22Rv1 (cell line): ENCODE data around the gene SNAP23.

Experiments used
- H3K27ac ChIP-seq: fragments of 450-650 bp; 2 replicates; pipeline ENCODE4 v1.5.1; 2017
- ZFX ChIP-seq: fragments of 450-650 bp; IDR thresholded peaks from 2 replicates; pipeline ENCODE4 v1.6.1; 2017; ENCODE audit warnings: antibody characterized with exemption, borderline replicate concordance
- TF ChIP-seq, protein P1 (sequence below): fragments of 450-650 bp; IDR thresholded peaks from 2 replicates; pipeline ENCODE4 v1.5.1; 2017; ENCODE audit warnings: mild to moderate bottlenecking

Gene SNAP23

DNA sequence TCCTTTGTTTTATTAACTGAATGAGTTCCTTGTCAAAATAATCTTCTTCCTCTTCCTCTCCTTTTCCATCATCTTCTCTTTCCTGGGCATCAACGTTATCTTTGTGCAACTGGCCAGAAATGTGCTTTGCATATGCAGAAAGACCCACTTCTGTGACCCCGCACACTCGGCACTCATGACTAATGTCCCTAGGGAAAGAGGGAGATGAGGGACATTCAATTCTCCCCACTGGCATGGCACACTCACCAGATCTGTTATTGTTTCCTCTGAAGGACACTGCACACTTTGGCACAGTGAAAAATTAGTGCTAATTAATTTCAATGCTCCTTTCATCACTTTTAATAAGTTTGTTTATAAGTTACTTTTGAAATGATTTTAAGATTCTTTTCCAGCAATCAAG, 38.5 kb upstream of the SNAP23 start:
- TF ChIP-seq ZFX, result no peak
- TF ChIP-seq, protein P1, sequence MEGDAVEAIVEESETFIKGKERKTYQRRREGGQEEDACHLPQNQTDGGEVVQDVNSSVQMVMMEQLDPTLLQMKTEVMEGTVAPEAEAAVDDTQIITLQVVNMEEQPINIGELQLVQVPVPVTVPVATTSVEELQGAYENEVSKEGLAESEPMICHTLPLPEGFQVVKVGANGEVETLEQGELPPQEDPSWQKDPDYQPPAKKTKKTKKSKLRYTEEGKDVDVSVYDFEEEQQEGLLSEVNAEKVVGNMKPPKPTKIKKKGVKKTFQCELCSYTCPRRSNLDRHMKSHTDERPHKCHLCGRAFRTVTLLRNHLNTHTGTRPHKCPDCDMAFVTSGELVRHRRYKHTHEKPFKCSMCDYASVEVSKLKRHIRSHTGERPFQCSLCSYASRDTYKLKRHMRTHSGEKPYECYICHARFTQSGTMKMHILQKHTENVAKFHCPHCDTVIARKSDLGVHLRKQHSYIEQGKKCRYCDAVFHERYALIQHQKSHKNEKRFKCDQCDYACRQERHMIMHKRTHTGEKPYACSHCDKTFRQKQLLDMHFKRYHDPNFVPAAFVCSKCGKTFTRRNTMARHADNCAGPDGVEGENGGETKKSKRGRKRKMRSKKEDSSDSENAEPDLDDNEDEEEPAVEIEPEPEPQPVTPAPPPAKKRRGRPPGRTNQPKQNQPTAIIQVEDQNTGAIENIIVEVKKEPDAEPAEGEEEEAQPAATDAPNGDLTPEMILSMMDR, result no peak
- no peak overlapping the region for H3K27ac ChIP-seq

DNA sequence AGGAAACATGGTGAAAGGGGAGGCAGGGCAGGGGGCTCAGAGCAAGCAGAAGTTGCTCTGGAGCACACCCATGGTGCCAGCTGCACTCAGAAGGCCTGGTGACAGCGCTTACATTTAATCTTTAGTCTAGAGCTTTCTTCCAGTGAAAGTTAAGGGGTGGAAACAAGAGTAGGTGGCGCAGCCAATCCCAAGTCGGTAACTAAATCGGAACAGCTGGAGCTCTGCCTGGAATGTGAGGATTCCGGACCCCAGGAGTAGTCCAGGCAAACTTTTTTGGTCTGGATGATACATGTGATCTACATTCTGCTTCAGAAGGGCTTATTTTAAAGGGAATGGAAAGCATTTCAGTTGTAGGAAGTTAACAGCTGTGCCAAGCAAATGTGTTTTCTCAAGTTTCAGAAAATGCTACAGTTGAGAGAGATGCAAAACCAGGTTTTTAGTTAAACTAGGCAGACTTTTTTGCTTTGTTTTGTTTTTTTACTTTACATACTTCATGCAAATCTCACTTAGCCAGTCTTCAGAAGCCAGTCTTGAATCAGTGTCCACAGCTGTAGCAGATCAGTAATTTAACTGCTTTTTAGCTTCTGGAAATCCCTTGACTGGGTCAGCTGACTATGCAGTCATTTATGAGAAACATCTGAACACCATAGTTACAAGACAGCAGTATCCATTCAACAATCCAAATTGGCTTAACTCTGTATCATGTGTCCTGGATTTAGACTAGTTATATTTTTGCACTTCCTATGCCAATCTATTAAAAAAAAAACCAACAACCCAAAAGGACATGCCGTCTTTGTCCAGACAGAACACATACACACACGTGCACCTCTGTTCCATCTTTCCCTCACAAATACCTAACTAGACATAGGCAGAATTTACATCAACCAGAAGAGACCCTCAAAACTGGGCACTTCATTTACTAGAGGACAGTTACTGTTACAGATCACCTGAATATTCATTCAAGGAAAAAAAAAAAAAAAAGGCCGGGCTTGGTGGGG, 37.7 kb upstream of the SNAP23 start:
- H3K27ac ChIP-seq, result no peak overlapping the region
- TF ChIP-seq ZFX, result no peak

DNA sequence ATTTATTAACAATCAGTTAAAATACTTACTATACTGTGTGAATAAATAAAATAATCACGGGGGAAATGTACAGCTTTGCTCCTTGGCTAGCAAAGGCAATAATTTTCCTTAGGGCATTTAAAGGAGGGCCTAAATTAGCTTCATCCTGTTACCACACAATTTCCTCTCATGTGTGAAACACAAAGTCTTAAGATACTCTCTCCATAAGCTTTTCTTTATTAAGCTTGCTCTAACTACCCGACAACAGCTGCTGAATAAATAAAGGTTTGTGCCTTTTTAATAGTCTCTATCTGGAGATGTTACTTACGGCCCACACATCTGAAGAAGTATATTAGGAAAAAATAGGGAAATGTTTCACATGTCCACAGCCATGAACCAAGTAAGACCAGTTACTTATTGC, 34.2 kb upstream of the SNAP23 start:
- no peak for TF ChIP-seq ZFX
- TF ChIP-seq, protein P1, result no peak
- no peak overlapping the region for H3K27ac ChIP-seq

DNA sequence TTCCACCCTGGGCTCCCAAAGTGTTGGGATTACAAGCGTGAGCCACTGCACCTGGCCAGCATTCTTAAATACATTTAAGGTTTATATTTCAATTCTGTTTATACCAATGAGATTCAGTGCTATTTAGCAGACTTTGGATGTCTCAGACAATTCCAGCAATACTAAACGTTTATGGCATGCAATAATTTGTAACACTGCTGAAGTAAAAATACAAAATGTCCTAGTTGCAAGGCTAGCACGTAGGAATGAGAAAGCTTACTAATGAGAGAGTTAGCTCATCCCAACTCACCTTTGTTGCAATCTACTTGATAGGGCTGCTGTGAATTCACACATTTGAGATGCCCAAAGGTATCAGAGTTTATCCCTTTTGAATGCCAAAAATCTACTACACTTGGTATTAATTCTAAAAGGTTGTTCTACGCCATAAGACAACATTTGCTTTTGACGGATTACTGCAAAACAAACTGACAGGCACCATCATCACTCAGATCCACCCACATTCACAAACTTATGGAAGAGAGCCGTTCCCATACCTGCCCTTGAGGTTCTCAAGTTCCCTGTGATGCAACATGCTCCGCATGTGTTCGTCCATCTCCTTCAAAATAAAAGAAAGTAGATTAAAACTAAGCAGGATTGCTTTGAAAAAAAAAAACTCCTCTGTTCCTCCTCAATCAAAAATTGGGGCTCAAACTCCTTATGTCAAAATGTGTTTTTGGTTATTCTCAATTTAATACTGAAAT, 29.7 kb upstream of the SNAP23 start:
- H3K27ac ChIP-seq, result no peak overlapping the region
- TF ChIP-seq, protein P1, result no peak
- no peak for TF ChIP-seq ZFX

DNA sequence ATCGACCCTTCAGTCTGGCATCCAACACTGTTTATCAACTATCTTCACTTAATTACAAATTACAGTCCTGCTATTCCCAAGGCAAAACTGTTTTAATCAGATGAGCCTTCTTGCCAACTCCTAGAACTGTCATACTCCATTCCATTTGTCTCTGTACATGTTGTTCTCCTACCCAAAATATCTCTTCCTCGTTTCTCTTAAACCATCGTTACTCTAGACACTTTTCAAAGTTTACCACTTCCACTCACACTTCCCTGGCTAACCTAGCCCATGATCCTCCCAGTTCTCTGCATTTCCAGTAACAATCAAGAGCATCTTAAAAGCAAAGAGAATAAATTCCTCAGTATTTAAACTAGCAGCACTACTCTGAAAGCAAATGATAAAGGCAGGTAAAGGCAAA, 24.4 kb upstream of the SNAP23 start:
- TF ChIP-seq ZFX, result no peak
- TF ChIP-seq, protein P1, result no peak
- H3K27ac ChIP-seq, result no peak overlapping the region

DNA sequence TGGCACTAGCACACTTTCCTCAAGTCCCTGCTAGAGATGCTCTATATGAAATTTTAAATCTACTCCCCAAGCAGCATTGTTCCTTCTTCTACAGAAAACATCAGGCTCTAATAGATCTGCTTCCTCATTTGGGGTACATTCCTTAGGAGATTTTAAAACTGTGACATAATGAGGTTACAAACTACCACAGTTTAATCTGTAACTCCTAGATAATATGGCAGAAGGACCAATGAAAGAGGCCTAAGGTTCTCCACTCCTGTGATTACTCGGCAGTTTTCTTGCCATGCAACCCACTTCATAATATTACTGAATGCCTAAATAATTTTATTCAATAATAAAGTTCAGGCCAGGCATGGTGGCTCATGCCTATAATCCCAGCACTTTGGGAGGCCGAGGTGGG, 20.6 kb upstream of the SNAP23 start:
- no peak overlapping the region for H3K27ac ChIP-seq
- TF ChIP-seq ZFX, result no peak
- TF ChIP-seq, protein P1, result no peak

DNA sequence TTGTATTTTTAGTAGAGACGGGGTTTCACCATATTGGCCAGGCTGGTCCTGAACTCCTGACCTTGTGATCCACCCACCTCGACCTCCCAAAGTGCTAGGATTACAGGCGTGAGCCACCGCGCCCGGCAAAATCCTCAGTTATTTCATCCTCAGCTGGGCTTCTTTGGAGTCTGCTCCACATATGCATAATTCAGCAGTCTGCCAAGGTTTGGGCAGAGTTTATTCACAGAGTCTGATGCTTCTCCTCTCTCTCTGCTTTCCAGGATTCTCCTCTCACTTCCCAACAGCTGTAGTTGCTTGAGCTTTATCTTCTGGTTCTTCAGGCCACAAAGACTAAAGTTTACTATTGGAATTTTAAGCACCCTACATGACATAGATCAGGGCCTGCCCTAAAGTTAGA, 12.7 kb upstream of the SNAP23 start:
- no peak overlapping the region for H3K27ac ChIP-seq
- TF ChIP-seq, protein P1, result no peak
- no peak for TF ChIP-seq ZFX
